Mesendoderm (in vitro differentiated cells): ENCODE data around the gene GHRL.

Experiments
- DNase-seq: peaks from one replicate; pipeline ENCODE4 v3.0.0; 2013
- H2AK5ac ChIP-seq: 2 replicates; pipeline ENCODE4 v1.6.1; 2013; ENCODE audit warnings: low read length, inconsistent platforms
- H2BK120ac ChIP-seq: 2 replicates; pipeline ENCODE4 v1.6.1; 2013; ENCODE audit warnings: low read depth, mild to moderate bottlenecking, low read length, moderate library complexity, mixed read lengths
- H2BK15ac ChIP-seq: replicated peaks from 2 replicates; pipeline ENCODE4 v1.6.1; 2013; ENCODE audit warnings: low read depth, mild to moderate bottlenecking, moderate library complexity
- H2BK5ac ChIP-seq: 2 replicates; pipeline ENCODE4 v1.6.1; 2013; ENCODE audit warnings: low read length, inconsistent platforms
- H3K18ac ChIP-seq: 2 replicates; pipeline ENCODE4 v1.6.1; 2013; ENCODE audit warnings: mild to moderate bottlenecking, low read length, mixed read lengths
- H3K23ac ChIP-seq: one replicate; pipeline ENCODE4 v1.6.1; 2013; ENCODE audit warnings: low read length
- H3K27ac ChIP-seq: 2 replicates; pipeline ENCODE4 v1.5.1; 2013; ENCODE audit warnings: low read depth, mild to moderate bottlenecking, inconsistent platforms, low read length, moderate library complexity
- H3K27me3 ChIP-seq: 2 replicates; pipeline ENCODE4 v1.6.1; 2013; ENCODE audit warnings: low read length, control low read depth, mild to moderate bottlenecking, inconsistent platforms; ENCODE audit not compliant: insufficient read depth, poor library complexity
- H3K36me3 ChIP-seq: 2 replicates; pipeline ENCODE4 v1.6.1; 2013; ENCODE audit warnings: low read length, inconsistent platforms; ENCODE audit not compliant: control insufficient read depth, insufficient read depth
- H3K4ac ChIP-seq: one replicate; pipeline ENCODE4 v1.6.1; 2013; ENCODE audit warnings: low read depth, mild to moderate bottlenecking, low read length, moderate library complexity
- H3K4me1 ChIP-seq: 2 replicates; pipeline ENCODE4 v1.6.1; 2013; ENCODE audit warnings: low read depth, low read length, inconsistent platforms; ENCODE audit not compliant: control insufficient read depth
- H3K4me2 ChIP-seq: 2 replicates; pipeline ENCODE4 v1.6.1; 2013; ENCODE audit warnings: low read length
- H3K4me3 ChIP-seq: 2 replicates; pipeline ENCODE4 v1.5.1; 2013; ENCODE audit warnings: mild to moderate bottlenecking, low read length
- H3K56ac ChIP-seq: one replicate; pipeline ENCODE4 v1.6.1; 2013; ENCODE audit warnings: low read length
- H3K79me1 ChIP-seq: 2 replicates; pipeline ENCODE4 v1.6.1; 2013; ENCODE audit warnings: low read length, inconsistent platforms
- H3K79me2 ChIP-seq: 2 replicates; pipeline ENCODE4 v1.6.1; 2013; ENCODE audit warnings: mild to moderate bottlenecking, low read length; ENCODE audit not compliant: control insufficient read depth, insufficient read depth
- H3K9ac ChIP-seq: 2 replicates; pipeline ENCODE4 v1.6.1; 2013; ENCODE audit warnings: low read length, inconsistent platforms
- H4K5ac ChIP-seq: one replicate; pipeline ENCODE4 v1.6.1; 2013; ENCODE audit warnings: low read length
- H4K8ac ChIP-seq: one replicate; pipeline ENCODE4 v1.6.1; 2013; ENCODE audit warnings: low read depth, mild to moderate bottlenecking, control low read depth, low read length, moderate library complexity
- WGBS: extraction: QIAGEN DNeasy Blood & Tissue Kit; methylation state at CpG from one replicate; pipeline ENCODE4 v1.1.7; 2013; ENCODE audit warnings: low lambda C conversion rate, missing lambda C conversion rate; ENCODE audit not compliant: insufficient coverage; ENCODE audit errors: extremely low coverage; 5-methylcytosine and 5-hydroxymethylcytosine counted together

Gene GHRL

GRCh38 chr3:10330319-10330718 lies 37.6 kb upstream of the GHRL start:
- no peaks in the 10 kb centered on the region for H3K36me3 ChIP-seq
- H3K9ac ChIP-seq, result no peak overlapping the region
- H2BK15ac ChIP-seq, result no peak overlapping the region
- WGBS, result no CpG with 5 or more reads among the region's 12 CpGs
- no peak overlapping the region for H3K4me2 ChIP-seq
- H2AK5ac ChIP-seq, result no peak overlapping the region
- no peak overlapping the region for H3K27ac ChIP-seq
- no peak overlapping the region for H3K56ac ChIP-seq
- H2BK120ac ChIP-seq, result no peak overlapping the region
- no peak overlapping the region for H3K23ac ChIP-seq
- H3K4ac ChIP-seq, result no peak overlapping the region
- H4K5ac ChIP-seq, result no peak overlapping the region
- H3K4me3 ChIP-seq, result no peak overlapping the region
- H3K79me1 ChIP-seq, result no peaks in the 10 kb centered on the region
- no peak overlapping the region for H3K18ac ChIP-seq
- no peak overlapping the region for H2BK5ac ChIP-seq
- no peaks in the 10 kb centered on the region for H3K4me1 ChIP-seq
- H3K27me3 ChIP-seq, result no peaks in the 10 kb centered on the region
- no peak overlapping the region for H4K8ac ChIP-seq
- no peak for DNase-seq
- no peaks in the 10 kb centered on the region for H3K79me2 ChIP-seq

GRCh38 chr3:10329495-10330015 lies 36.8 kb upstream of the GHRL start:
- no peak overlapping the region for H3K18ac ChIP-seq
- H3K27me3 ChIP-seq, result no peaks in the 10 kb centered on the region
- no CpG with 5 or more reads among the region's 14 CpGs for WGBS

GRCh38 chr3:10328460-10329071 lies 35.8 kb upstream of the GHRL start:
- H4K5ac ChIP-seq, result no peak overlapping the region
- no peak overlapping the region for H2BK5ac ChIP-seq
- no peak overlapping the region for H2AK5ac ChIP-seq
- H4K8ac ChIP-seq, result no peak overlapping the region
- H3K56ac ChIP-seq, result no peak overlapping the region
- DNase-seq, result no peak
- H3K79me1 ChIP-seq, result no peaks in the 10 kb centered on the region
- no CpG with 5 or more reads among the region's 31 CpGs for WGBS
- H3K4me2 ChIP-seq, result no peak overlapping the region
- H3K4me1 ChIP-seq, result no peaks in the 10 kb centered on the region
- H3K27me3 ChIP-seq, result no peaks in the 10 kb centered on the region
- H3K23ac ChIP-seq, result no peak overlapping the region
- no peak overlapping the region for H3K27ac ChIP-seq
- H3K9ac ChIP-seq, result no peak overlapping the region
- no peak overlapping the region for H3K18ac ChIP-seq
- H3K4ac ChIP-seq, result no peak overlapping the region
- H2BK120ac ChIP-seq, result no peak overlapping the region
- no peaks in the 10 kb centered on the region for H3K79me2 ChIP-seq
- no peak overlapping the region for H3K4me3 ChIP-seq
- no peak overlapping the region for H2BK15ac ChIP-seq
- no peaks in the 10 kb centered on the region for H3K36me3 ChIP-seq

More at GRCh38 chr3:10329495-10330015, 36.8 kb upstream of the GHRL start:
- Histone ChIP-seq H3K27ac (no peak overlapping the region), H3K4me3 (no peak overlapping the region), H2AK5ac (no peak overlapping the region), H3K36me3 (no peaks in the 10 kb centered on the region), H2BK5ac (no peak overlapping the region), H3K79me1 (no peaks in the 10 kb centered on the region), H3K4me1 (no peaks in the 10 kb centered on the region), H2BK15ac (no peak overlapping the region), H3K23ac (no peak overlapping the region), H2BK120ac (no peak overlapping the region), H3K56ac (no peak overlapping the region), H3K4me2 (no peak overlapping the region), H3K79me2 (no peaks in the 10 kb centered on the region), H3K4ac (no peak overlapping the region), H4K5ac (no peak overlapping the region), H4K8ac (no peak overlapping the region), H3K9ac (no peak overlapping the region)
- DNase-seq, result no peak

GRCh38 chr3:10327592-10327991 lies 34.8 kb upstream of the GHRL start:
- Histone ChIP-seq H3K56ac (no peak overlapping the region), H2AK5ac (no peak overlapping the region), H3K23ac (no peak overlapping the region), H3K79me1 (no peaks in the 10 kb centered on the region), H3K36me3 (no peaks in the 10 kb centered on the region), H2BK15ac (no peak overlapping the region), H3K27ac (no peak overlapping the region), H3K4me1 (no peaks in the 10 kb centered on the region), H4K8ac (no peak overlapping the region), H2BK5ac (no peak overlapping the region), H2BK120ac (no peak overlapping the region), H4K5ac (no peak overlapping the region), H3K4me2 (no peak overlapping the region), H3K27me3 (no peaks in the 10 kb centered on the region), H3K4me3 (no peak overlapping the region), H3K79me2 (no peaks in the 10 kb centered on the region), H3K4ac (no peak overlapping the region), H3K18ac (no peak overlapping the region), H3K9ac (no peak overlapping the region)
- WGBS, result no CpG with 5 or more reads among the region's 10 CpGs
- no peak for DNase-seq

- DNase-seq, result peak; percentile 50
- no peak overlapping the region for H2BK15ac ChIP-seq
- no peak overlapping the region for H3K23ac ChIP-seq
- no peak overlapping the region for H3K9ac ChIP-seq
- no peak overlapping the region for H2BK120ac ChIP-seq
- no peak overlapping the region for H4K8ac ChIP-seq
- H2BK5ac ChIP-seq, result no peak overlapping the region
- H2AK5ac ChIP-seq, result no peak overlapping the region
- no peak overlapping the region for H3K4me2 ChIP-seq
- no peak overlapping the region for H3K27ac ChIP-seq
- H3K27me3 ChIP-seq, result no peaks in the 10 kb centered on the region
- peaks cover 2% of the 10 kb centered on the region for H3K36me3 ChIP-seq
- H3K79me1 ChIP-seq, result peaks cover 17% of the 10 kb centered on the region
- H3K4me3 ChIP-seq, result no peak overlapping the region
- no peak overlapping the region for H4K5ac ChIP-seq
- no peaks in the 10 kb centered on the region for H3K4me1 ChIP-seq
- H3K56ac ChIP-seq, result no peak overlapping the region
- peaks cover 23% of the 10 kb centered on the region for H3K79me2 ChIP-seq
- H3K4ac ChIP-seq, result no peak overlapping the region
- no peak overlapping the region for H3K18ac ChIP-seq
- no CpG with 5 or more reads among the region's 1 CpG for WGBS
These were observed 29.6 kb upstream of the GHRL start for GRCh38 chr3:10322352-10322710.
